ENCODE results near the gene MSI2. TPM values are rescaled to one million over a fixed set of nuclear protein-coding genes. Genes with fewer than 3 reads are reported as not detected.

Gene MSI2
- total and polyA plus RNA-seq, 7 donors = 37.6 to 133 (median 87.1) TPM

GRCh38 chr17:57240648-57241047 is 15.7 kb upstream of the MSI2 start:
- DNase-seq (no peak), ATAC-seq (no peak)
- WGBS, 3 donors = 93 to 97% (median 93%) methylated on average over 3 of the region's 3 CpGs
- intact Hi-C loops (cut with DNase I) = loop anchor here (5.0 kb wide), 5 partner anchors 113 to 507 kb away; partner anchors contain the start of gene CCDC182 (in 1 of the 2)
- Histone ChIP-seq H3K27me3 (ENCODE audit: insufficient read depth in 3 of 3, low read length in 2 of 3) (no peaks in the 10 kb centered on the region), H3K4me1 (peaks cover 15% of the 10 kb centered on the region), H3K4me3 (no peak overlapping the region), H3K9me3 (no peaks in the 10 kb centered on the region), H3K27ac (no peak overlapping the region), H3K36me3 (ENCODE audit: insufficient read depth in 1 of 2, low read depth in 1 of 2) (no peaks in the 10 kb centered on the region)
- TF ChIP-seq, protein P1, sequence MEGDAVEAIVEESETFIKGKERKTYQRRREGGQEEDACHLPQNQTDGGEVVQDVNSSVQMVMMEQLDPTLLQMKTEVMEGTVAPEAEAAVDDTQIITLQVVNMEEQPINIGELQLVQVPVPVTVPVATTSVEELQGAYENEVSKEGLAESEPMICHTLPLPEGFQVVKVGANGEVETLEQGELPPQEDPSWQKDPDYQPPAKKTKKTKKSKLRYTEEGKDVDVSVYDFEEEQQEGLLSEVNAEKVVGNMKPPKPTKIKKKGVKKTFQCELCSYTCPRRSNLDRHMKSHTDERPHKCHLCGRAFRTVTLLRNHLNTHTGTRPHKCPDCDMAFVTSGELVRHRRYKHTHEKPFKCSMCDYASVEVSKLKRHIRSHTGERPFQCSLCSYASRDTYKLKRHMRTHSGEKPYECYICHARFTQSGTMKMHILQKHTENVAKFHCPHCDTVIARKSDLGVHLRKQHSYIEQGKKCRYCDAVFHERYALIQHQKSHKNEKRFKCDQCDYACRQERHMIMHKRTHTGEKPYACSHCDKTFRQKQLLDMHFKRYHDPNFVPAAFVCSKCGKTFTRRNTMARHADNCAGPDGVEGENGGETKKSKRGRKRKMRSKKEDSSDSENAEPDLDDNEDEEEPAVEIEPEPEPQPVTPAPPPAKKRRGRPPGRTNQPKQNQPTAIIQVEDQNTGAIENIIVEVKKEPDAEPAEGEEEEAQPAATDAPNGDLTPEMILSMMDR (IDR thresholded peaks at IDR 0.05) = no peak

DNA sequence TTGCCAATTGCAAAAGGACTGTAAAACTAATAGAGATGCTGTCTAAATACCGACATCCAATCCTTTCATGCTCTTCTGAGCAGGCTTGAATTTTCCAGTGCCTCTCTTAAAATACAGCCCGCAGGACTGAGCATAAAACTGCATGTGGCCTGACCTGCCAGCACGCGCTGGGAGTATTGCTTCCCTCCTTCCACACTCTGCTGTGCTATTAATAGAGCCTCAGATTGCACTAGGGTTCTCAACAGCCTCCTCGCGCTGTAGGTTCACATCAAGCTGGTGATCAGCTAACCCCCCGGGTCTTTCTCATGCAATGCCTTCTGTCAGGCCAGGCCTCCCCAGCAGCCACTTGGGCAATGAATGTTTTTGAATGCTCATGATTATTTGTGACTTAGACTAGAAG is 14.2 kb upstream of the MSI2 start:
- H3K4me3 ChIP-seq = no peak overlapping the region
- 11 to 15% (median 14%) methylated on average over 7 of the region's 7 CpGs for WGBS, 3 donors
- TF ChIP-seq, protein P1 (IDR thresholded peaks at IDR 0.05) = no peak
- peak in 1 of 2 donors; percentile 72 for DNase-seq
- peaks cover 15% of the 10 kb centered on the region for H3K4me1 ChIP-seq
- no peaks in the 10 kb centered on the region for H3K36me3 ChIP-seq (ENCODE audit: insufficient read depth in 1 of 2, low read depth in 1 of 2)
- ATAC-seq = peak; percentile 95 to 98 (median 96)
- no peaks in the 10 kb centered on the region for H3K9me3 ChIP-seq
- peak overlapping the region; percentile 65 for H3K27ac ChIP-seq
- intact Hi-C loops (cut with DNase I) = loop anchor here (5.0 kb wide), 5 partner anchors 115 to 505 kb away; partner anchors contain the start of gene CCDC182 (in 1 of the 2)
- H3K27me3 ChIP-seq (ENCODE audit: insufficient read depth in 3 of 3, low read length in 2 of 3) = no peaks in the 10 kb centered on the region

DNA sequence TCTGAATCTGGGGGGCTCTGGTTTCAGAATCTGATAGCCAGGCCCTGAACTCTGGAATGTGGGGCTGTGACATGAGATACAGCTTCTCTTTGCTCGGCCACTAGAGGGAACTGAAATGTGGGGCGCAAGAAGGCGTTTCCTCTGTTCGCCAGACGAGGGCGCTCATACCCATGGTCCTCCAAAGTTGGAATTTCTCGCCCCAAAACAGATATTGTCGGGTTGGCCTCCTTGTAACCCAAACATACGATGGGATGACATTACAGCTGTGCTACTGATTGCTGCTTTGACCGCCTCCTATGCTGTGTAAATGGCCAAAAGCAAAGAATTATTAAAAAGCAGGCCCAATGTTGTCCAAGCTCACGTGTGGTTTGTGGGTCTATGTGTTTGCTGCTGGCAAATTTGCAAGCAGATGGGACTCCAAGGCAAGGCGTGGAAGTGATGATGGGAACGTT is 13.1 kb upstream of the MSI2 start:
- H3K4me3 ChIP-seq = no peak overlapping the region
- peak overlapping the region; percentile 65 for H3K27ac ChIP-seq
- no peaks in the 10 kb centered on the region for H3K9me3 ChIP-seq
- H3K27me3 ChIP-seq (ENCODE audit: insufficient read depth in 3 of 3, low read length in 2 of 3) = no peaks in the 10 kb centered on the region
- peak; percentile 52 to 80 for DNase-seq
- WGBS, 3 donors = 21 to 26% (median 23%) methylated on average over 13 of the region's 13 CpGs
- intact Hi-C loops (cut with DNase I) = loop anchor here (5.0 kb wide), 5 partner anchors 116 to 504 kb away; partner anchors contain the start of gene CCDC182 (in 1 of the 2)
- peak; percentile 84 to 95 (median 89) for ATAC-seq
- peaks cover 15% of the 10 kb centered on the region for H3K4me1 ChIP-seq
- TF ChIP-seq, protein P1 (IDR thresholded peaks at IDR 0.05) = peak; percentile 96
- no peaks in the 10 kb centered on the region for H3K36me3 ChIP-seq (ENCODE audit: insufficient read depth in 1 of 2, low read depth in 1 of 2)

DNA sequence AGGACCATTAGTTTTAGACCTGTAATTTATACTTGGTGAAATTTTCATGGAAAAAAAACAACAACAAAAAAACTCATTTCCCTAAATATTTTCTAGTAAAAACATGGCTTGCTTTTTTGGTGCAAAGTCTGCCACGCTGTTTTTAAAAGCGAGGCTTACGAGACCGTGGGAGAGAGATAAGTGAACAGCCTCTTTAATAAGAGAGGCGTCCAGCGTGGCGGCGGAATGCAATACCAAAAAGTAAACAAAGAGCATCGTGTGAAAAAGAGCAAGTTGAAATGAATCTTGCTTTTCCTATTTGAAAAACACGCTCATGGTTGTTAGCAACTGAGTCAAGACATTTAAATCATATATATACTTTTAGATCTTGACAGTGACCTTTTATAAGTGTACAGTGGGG is 10.5 kb upstream of the MSI2 start:
- Histone ChIP-seq H3K9me3 (peaks cover 9% of the 10 kb centered on the region), H3K4me1 (peaks cover 15% of the 10 kb centered on the region), H3K27ac (no peak overlapping the region), H3K36me3 (ENCODE audit: insufficient read depth in 1 of 2, low read depth in 1 of 2) (no peaks in the 10 kb centered on the region), H3K4me3 (no peak overlapping the region), H3K27me3 (ENCODE audit: insufficient read depth in 3 of 3, low read length in 2 of 3) (no peaks in the 10 kb centered on the region)
- no peak for ATAC-seq
- intact Hi-C loops (cut with DNase I) = no loop called here
- WGBS, 3 donors = 84 to 88% (median 88%) methylated on average over 10 of the region's 10 CpGs
- TF ChIP-seq, protein P1 (IDR thresholded peaks at IDR 0.05) = no peak
- no peak for DNase-seq

DNA sequence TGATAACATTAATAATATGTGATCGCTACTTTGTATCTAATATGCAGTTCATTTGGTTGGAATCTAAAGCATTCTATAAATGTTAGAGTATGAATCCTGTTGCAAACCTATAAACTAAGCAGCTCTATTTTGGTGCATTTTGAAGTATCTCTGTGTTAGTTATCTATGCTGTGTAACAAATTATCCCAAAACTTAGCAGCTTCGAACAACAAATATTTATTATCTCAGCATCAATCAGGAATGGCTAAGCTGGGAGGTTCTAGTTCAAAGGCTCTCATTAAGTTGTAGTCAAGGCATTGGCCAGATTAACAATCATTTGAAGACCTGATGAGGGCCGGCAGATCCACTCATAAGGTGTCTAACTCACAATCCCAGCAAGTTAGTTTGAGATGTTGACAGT is 10.1 kb upstream of the MSI2 start:
- WGBS, 3 donors = 94 to 95% (median 94%) methylated on average over 3 of the region's 3 CpGs
- intact Hi-C loops (cut with DNase I) = no loop called here

More for the DNA sequence above, 10.1 kb upstream of the MSI2 start:
- ATAC-seq = no peak
- TF ChIP-seq, protein P1 (IDR thresholded peaks at IDR 0.05) = no peak
- H3K4me3 ChIP-seq = no peak overlapping the region
- peaks cover 15% of the 10 kb centered on the region for H3K4me1 ChIP-seq
- no peak overlapping the region for H3K27ac ChIP-seq
- no peak for DNase-seq
- no peaks in the 10 kb centered on the region for H3K36me3 ChIP-seq (ENCODE audit: insufficient read depth in 1 of 2, low read depth in 1 of 2)
- H3K9me3 ChIP-seq = peaks cover 12% of the 10 kb centered on the region
- H3K27me3 ChIP-seq (ENCODE audit: insufficient read depth in 3 of 3, low read length in 2 of 3) = no peaks in the 10 kb centered on the region

All from psoas muscle (tissue), 8 donors.